Measurements from ENCODE around the gene ADNP2.

Gene ADNP2

DNA sequence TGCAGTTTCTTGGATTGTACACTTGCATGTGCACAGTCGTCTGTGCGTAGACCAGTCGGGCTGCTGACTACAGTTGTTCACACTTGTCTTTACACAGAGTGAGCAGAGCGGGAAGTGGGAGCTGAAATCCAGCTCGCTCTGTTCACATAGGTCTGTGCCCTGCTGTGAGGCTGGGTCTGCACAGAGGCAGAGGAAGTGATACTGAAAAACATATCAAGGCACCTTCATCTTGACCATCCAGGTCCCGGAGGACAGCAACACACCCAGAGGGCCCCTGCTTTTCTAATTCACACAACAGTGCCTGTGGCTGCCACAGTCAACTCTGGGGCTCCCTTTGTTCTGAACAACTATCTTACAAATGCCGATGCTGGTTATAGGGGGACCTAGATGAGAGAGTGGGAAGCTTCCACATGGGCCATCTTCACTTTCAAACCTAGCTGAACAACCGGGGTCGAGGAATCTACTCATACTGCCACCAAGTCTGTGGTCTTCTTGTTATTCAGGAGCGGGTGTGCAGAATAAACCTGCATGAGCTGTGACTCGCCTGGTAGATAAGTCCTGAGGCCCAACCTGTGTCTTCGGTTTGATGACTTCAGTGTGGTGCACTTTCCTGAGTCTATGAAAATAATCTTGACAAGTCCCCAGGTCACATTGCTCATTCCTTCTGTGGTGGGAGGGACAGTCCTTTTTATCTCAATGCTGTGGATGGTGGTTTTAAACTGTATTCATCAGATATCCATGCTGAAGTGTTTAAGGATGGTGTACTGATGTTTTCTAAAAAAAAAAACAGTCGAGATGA lies 3.5 kb upstream of the ADNP2 start:
- no peak for ATAC-seq

DNA sequence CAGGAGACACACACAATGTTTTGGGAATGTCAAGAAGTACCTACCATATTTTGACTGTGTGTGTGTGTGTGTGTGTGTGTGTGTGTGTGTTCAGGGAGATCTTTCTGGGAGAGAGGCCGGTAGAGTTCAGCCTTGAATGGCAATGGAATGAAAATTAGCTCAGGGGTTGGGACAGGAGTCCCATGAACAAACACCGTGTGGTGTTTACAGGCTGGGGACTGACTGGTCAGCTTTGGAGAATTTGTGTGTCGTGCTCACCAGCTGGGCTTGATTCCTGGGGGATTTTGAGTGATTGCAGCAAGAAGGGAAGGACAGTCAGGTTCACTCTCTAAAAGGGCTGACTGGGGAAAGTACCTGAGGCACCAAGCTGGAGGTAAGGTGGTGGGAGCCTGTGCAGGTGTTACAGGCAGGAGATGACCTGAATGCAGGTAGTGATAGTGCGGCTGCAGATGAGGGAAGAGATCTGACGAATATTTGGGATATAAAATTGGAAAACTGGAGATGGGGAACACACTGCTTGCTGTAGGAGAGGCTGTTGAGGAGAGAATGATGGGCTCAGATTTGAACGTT lies 2.5 kb upstream of the ADNP2 start:
- ATAC-seq, result no peak

DNA sequence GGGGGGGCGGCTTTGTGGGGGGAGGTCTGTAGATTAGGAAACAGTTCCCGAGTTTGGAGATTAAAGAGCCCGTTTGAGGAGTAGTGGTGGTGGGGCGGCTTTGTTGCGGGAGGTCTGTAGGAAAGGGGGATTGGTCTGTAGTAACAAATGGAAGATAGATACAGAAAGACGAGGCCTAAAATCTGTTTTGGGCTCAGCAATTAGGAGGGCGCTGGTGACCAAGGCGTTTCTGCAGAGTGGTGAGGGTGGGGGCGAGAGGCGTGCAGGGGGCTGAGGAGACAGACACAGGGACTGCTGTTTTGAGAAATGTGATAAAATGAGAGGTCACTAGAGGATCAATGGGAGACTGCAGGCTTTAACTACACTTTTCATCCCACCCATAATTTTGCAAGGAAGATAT lies 1.6 kb upstream of the ADNP2 start:
- ATAC-seq, result no peak

DNA sequence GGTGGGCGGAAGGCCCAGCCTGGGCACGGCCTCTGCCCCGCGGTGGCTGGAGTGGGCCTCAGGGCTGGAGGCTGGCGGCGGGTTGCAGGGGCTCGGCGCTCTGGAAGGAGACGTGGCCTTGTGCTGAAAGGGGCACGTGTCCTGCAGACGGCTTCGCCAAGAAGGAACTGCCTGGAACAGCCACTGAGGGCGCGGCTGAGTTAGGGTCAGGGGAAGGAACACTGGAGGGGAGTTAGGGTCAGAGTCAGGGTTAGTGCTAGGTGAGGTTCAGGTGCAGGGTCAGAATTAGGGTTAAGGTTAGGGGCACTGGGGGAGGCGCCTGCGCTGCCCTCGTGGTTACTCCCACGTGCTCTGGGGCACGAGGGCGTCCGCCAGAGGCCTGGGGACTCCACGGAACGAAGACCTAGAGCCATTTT lies 933 bp upstream of the ADNP2 start:
- ATAC-seq, result no peak

DNA sequence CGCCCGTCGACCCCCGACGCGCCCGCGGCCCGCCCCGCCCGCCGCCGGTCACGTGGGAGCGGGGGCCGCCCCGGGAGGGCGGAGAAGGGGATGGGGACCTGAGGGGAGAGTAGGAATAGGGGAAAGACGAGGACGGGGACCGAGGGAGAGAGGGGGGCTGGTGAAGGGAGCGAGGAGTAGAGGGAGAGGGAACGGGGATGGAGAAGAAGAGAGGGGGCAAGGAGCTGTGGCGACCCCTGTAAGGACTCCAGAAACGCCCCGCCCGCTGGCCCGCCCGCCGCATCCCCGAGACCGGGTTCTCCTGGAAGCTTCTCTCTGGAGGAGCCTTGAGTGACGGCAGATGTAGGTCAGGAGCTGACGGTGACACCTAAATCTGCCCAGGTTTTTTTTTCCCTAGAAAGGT lies 615 bp downstream of the ADNP2 start:
- ATAC-seq, result peak in 1 of 2 donors; percentile 15

DNA sequence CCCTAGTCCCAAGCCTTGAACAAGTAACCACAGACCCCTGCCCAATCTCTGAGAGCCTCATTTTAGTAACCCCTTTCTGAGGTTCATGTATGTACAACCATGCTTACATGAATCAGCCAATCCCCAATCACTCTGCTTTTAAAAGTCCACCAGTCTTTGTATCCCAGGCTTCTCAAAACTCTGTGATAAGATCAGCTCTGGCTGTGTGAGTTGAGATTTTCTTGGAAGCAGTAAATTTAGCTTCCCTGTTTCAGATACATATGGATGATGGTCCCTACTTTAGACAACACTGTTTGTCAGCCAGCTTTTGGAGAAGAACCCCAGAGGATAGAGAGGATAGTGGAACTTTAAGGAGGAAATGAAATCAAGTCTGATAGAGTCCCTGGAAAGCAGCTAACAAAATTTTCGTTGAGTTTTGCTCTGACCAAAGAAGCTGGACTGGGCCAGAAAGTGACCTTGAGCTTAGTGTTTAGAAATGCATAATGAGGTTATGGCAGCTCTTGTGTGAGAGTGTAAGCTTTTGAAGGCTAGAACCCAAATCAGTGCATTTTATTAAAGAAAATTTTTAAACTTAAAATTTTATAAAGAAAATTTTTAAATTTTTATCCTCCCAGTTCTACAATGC lies 3.7 kb downstream of the ADNP2 start:
- ATAC-seq, result no peak

DNA sequence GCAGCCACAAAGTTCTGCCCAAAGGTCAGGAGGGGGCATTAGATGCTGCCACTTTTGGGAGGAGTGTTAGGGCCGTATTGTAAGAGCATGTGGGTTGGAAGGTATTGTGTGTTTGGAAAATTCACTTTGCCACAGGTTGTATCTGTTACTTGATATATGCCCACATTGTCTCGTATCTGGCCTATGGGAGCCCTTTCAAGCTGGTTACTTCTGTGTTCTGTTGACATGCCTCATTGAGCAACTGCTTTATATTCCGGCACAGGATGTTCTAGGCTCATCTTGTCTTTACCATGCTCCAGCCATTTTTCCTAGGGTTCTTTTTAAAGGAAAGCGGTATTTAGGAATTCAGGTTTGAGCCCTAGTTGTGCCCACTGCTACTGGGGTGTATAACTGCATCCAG lies 6.0 kb downstream of the ADNP2 start:
- no peak for ATAC-seq

DNA sequence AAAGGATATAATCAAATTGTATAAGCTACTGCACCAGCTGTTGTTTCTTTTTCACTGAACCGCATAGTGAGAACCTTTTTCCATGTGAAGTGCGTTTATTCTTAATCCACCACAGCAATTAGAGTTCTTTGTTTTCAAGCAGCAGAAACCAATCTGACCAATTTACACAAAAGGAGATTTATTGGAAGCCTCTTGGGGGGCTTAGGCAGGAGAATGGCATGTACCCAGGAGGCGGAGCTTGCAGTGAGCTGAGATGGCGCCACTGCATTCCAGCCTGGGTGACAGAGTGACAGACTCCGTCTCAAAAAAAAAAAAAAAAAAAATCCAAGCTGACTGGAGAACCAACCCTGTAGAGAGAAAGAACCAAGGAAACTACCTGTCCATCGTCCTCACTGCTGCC lies 10.0 kb downstream of the ADNP2 start:
- ATAC-seq, result no peak

DNA sequence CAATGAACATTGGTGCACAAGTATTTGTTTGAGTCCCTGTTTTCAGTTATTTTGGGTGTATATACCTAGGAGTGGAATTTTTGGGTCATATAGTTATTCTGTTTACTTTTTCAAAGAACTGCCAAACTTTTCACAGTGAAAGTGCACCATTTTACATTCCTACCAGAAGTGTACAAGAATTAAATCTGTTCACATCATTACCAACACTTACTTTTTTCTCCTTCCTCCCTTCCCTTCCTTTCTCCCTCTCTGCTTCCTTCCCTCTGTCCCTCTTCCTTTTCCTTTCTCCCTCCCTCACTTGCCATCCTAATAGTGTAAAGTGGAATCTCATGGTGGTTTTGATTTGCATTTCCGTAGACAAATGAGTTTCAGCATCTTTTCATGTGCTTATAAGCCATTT lies 11.9 kb downstream of the ADNP2 start:
- no peak for ATAC-seq

DNA sequence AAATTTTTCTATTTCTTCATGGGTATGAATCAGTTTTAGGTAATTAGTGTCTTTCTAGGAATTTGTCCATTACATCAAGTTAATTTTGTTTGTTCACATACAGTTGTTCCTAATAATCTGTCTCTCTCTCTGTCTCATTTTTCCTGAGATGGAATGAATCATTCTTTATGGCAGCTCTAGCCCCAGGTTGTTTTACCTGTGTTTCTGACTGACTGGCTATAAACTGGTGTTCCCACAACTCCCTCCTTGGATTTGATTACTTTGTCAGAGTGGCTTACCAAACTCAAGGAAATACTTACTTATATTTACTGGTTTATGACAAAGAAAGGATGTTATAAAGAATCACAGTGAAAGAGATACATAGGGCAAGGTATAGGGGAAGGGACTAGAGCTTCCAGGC lies 15.1 kb downstream of the ADNP2 start:
- no peak for ATAC-seq

DNA sequence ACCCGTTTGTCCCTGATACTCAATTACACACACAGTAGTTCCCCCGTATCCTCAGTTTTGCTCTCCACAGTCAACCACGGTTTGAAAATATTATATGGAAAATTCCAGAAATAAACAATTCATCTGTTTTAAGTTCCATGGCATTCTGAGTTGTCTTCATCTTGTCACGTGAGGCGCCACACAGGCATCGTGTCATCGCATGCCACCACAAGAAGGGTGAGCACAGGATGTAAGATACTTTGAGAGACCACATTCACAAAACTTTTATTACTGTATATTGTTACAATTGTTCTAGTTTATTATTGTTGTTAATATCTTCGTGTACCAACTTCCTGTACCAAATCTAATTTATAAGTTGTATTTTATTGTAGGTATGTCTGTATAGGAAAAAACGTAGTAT lies 17.7 kb downstream of the ADNP2 start:
- no peak for ATAC-seq

DNA sequence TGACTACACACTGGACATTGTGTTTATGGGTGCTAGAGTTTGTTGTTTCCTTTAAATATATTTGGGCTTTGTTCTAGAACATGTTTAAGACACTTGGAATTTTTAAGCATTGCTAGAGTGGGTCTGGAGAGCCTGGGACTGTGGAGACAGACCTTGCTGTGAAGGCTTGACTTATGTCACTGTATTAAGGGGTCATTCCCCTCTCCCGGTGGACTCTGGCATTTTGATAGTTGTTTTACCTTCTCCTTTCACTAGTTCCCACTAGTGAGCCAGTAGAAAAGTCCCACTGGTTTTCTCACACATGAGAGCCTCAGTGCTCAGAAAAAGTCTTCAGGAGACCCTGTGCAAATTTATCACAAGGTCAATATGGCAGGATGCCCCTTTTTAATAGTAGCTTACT lies 18.6 kb downstream of the ADNP2 start:
- ATAC-seq, result no peak

DNA sequence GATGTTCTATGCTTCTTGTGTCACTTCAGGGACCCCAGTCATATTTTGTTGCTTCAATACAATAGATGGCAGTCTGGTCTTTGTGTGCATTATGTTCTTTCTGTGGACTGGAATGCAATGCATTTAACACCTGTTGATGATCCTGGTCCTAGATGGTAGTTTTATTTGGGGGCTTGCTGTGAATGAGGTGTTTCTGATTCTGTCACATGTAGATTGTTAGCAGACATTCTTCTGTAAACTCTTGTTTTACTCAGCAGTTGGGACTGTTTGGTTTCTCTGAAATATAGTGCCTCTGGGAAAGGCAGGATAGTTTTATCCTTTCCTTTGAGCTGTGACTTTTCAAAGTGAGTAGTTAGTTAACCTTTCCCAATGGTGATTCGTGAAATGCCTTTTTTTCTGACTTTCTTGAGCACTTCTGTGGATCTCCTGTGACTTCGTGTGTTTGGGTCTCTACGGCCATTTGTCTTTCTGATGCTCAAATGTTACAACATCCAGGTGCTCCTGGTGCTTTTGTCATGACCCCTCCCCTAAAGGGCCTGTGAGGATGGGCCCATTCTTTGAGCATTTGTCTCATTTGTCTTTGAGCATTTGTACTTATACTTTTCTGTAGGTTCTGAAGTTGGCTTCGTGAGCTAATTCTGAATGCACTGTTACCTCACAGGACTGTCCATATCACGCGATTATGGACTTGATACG lies 20.8 kb downstream of the ADNP2 start:
- no peak for ATAC-seq

DNA sequence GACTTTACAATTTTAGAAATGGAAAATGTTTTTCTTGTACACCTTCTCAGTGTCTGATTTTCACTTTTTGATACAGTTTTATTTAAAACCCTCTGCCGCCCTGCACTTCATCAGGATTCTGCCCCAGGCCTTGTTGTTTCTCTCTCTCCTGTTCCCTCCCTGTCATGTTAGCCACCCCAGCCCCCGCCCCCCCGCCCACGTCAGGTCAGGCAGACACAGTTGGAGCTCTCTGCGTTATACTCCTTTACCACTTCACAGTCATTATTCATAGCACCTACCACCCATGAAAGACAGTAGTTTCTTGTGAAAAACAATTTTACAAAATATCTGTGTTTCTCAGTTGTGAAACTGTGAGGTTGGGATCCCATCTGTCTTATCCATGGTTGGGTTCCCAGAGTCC lies 21.5 kb downstream of the ADNP2 start:
- no peak for ATAC-seq

DNA sequence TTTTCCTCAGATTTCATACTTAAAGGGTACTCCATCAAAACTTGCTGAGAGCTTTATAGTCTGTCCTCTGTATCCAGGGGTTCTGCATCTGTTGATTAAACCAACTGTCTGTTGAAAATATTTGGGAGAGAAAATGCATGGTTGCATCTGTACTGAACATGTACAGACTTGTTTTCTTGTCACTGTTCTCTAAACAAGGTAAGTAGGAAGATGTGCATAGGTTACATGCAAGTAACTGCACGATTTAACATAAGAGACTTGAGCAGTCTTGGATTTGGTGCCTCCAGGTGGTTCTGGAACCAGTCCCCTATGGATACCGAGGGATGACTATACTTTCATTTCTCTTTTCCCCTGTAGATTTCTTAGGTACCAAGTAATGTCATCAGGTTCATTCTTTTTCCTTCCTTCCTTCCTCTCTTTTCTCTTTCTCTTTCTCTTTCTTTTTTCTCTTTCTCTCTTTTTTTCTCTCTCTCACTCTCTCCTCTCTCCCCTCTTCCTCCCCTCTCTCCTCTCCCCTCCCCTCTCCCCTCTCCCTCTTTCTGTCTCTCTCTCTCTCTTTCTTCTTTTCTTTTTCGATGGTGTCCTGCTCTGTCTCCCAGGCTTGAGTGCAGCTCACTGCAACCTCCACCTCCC lies 23.2 kb downstream of the ADNP2 start:
- no peak for ATAC-seq

DNA sequence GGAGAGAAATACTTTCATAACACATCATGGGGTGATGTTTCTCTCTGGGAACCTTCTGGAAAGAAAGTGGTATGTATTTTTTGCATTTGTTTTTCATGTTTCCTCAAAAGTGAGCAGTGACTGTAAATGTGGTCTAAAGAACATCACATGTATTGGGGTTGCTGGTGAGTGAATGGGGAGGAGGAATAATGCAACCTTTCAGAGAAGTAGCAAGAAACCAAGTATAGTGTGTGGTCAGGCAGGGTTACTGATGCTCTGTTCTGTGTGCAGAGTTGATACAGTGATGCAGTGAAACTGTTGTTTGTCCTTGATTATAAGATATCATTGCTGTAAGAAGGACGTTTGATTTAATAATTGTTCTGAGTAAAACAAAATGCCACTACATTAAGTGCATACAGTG lies 24.1 kb downstream of the ADNP2 start:
- ATAC-seq, result no peak

DNA sequence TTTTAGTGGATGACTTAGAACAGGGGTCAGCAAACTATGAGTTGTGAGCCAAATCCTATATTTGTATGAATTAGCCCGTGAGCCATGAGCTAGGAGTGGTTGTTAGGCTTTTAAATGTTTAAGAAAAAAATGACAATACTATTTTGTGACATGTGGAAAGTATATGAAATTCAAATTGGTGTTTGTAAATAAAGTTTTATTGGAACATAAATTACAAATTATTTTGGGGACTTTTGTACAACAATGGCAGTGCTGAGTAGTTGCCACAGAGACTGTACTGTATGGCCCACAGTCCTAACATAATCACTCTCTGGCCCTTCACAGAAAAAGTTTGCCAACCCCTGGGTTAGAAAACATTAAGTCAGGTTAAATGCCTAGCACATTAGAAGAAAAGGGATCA lies 26.1 kb downstream of the ADNP2 start:
- no peak for ATAC-seq

DNA sequence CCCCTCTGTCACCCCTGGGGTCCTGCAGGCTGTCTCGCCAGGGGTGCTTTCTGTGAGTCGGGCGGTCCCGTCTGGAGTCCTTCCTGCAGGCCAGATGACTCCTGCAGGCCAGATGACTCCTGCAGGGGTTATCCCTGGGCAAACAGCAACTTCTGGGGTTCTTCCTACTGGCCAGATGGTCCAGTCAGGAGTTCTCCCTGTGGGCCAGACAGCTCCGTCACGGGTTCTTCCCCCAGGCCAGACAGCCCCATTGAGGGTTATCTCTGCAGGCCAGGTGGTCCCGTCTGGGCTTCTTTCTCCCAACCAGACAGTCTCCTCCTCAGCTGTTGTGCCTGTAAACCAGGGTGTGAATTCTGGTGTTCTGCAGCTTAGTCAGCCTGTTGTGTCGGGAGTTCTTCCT lies 27.6 kb downstream of the ADNP2 start:
- ATAC-seq, result no peak

DNA sequence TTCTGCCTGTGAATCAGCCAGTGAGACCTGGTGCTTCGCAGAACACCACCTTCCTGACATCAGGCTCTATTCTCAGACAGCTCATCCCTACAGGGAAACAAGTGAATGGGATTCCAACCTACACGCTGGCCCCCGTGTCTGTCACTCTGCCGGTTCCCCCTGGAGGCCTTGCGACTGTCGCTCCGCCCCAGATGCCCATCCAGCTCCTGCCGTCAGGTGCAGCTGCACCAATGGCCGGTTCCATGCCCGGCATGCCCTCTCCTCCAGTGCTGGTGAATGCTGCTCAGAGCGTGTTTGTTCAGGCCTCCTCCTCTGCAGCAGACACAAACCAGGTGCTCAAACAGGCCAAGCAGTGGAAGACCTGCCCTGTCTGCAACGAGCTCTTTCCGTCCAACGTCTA lies 28.1 kb downstream of the ADNP2 start:
- no peak for ATAC-seq

DNA sequence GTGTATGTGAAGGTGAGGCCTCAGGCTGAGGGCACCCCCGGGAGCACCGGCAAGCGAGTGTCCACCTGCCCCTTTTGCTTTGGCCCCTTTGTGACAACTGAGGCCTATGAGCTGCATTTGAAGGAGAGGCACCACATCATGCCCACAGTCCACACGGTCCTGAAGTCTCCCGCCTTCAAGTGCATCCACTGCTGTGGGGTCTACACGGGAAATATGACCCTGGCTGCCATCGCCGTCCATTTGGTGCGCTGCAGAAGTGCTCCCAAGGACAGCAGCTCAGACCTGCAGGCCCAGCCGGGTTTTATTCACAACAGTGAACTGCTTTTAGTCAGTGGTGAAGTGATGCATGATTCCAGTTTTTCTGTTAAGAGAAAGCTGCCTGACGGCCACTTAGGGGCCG lies 28.9 kb downstream of the ADNP2 start:
- no peak for ATAC-seq

DNA sequence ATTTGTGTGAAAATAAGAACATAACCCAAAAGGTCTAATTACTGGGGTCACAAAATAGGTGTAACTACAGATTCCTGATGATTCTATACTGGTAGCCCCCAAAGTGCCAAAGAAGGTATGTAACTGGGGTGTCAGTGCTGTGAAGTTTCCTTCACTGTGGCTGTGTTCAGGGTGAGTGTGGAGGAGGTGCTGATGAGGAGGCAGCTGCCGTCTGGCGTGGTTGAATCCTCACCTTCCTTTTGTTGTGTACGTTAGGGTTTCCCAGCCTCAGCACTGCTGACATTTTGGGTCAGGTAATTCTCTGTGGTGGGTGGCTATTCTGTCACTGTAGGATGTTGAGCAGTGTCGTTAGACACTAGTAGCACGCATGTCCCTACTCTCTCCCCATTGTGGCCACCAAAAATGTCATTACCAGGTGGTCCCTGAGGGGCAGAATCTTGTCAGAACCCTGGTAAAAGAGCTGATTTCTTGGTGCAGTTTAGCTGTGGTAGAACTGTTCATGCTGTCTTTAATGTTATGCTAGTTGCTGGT lies 31.5 kb downstream of the ADNP2 start:
- no peak for ATAC-seq

DNA sequence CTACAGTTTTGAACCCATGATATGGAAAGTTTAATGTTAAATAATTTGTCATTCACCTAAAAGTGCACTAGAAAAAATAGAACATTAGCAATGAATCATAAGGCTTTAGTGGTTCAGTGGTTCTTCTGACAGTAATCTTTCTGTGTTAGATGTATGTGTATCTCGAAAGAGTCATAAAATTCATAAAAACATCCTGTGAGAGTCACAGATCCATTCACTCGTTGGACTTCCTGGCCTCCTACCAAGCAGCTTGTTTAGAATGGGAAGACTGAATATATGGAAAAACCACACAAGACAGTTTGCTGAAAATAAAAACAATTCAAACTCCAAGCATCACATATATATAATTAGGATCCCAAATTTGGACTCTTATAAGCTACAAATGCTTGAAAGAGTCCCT lies 34.8 kb downstream of the ADNP2 start:
- ATAC-seq, result no peak

DNA sequence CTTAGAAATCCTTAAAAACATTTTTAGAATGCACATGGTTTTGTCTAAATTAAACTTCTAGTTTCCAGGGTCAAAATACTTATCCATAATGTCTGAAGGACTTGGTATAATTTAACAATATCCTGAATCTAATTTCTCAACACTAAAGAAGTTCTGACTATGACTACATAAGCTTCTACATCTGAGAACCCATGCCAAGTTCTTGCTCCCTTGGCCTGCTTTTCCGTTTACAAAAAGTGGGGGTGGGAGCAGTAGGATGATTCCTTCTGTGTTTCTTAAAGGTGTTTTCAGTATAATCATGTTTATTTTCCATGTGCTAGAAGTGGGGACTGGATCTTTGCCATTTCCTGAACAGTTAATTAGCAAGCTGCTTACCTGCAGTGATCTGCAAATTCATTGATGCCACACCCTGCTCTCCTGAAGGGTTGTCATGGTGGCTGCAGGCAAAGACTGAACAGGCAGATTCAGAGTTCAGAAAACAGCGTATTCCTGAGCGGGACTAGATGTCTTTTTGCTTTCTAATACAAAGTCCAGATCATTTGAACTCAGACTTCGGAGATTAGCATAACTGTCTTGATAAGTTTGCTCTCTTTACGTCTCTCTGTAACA lies 36.2 kb downstream of the ADNP2 start:
- ATAC-seq, result no peak
